ENCODE data around the gene SORBS1. TPM values are rescaled to one million over a fixed set of nuclear protein-coding genes. Genes with fewer than 3 reads are reported as not detected.
"Not testable (repeated sequence)": the region's sequence is repeated elsewhere in the genome, so short reads cannot be mapped to it uniquely, and the experiment has no call there.

The SORBS1 gene
- total and polyA plus RNA-seq, 2 experiments from 2014 or later: 17.0 to 40.2 TPM

DNA sequence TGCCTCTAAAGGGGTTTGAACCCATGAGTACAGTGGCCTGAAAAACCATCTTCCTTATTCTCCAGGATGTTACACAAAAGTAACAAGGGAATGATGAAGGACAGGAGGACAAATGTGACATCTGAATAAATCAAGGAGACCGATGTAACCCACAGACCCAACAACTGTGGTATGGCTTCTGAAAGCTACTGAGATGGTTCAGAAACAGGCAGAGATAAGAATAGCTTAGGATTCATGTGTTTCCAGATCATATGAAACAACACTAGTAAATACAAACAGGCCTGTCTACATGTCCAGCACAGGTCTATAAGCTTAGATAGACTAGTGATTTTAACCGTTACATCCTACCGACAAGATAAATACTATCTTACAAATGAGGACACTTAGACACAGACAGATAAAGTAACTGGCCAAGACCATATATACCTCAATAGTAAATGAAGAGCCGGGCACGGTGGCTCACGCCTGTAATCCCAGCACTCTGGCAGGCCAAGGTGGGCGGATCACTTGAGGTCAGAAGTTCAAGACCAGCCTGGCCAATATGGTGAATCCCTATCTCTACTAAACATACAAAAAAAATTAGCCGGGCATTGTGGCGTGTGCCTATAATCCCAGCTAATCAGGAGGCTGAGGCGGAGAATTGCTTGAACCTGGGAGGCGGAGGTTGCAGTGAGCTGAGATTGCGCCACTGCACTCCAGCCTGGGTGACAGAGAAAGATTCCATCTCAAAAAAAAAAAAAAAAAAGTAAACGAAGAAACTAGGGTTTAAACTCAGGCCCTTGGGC is 88.7 kb downstream of the SORBS1 start:
- Histone ChIP-seq H3K36me3 (replicated peaks; ENCODE audit: insufficient read depth, low read depth) (no peaks in the 10 kb centered on the region), H3K27me3 (no peaks in the 10 kb centered on the region), H3K4me2 (no peak overlapping the region), H3K9me3 (ENCODE audit: low read depth) (no peaks in the 10 kb centered on the region), H3K27ac (peak overlapping the region; percentile 90), H3K4me3 (no peak overlapping the region), H4K20me1 (ENCODE audit: insufficient read depth, poor library complexity, severe bottlenecking) (no peaks in the 10 kb centered on the region), H3K79me2 (peaks cover 36% of the 10 kb centered on the region), H2AFZ (no peak overlapping the region), H3K4me1 (ENCODE audit: insufficient read depth) (peaks cover 81% of the 10 kb centered on the region), H3K9me2 (replicated peaks; ENCODE audit: insufficient read depth) (no peaks in the 10 kb centered on the region)
- DNase-seq (ENCODE audit: low spot score): no peak
- WGBS (ENCODE audit: low lambda C conversion rate, missing lambda C conversion rate): 65% methylated on average over 13 of the region's 13 CpGs
- TF ChIP-seq EZH2phosphoT487 (IDR thresholded peaks at IDR 0.05; ENCODE audit: low read depth, severe bottlenecking, unreplicated experiment): no peak
- TF ChIP-seq, protein P1, sequence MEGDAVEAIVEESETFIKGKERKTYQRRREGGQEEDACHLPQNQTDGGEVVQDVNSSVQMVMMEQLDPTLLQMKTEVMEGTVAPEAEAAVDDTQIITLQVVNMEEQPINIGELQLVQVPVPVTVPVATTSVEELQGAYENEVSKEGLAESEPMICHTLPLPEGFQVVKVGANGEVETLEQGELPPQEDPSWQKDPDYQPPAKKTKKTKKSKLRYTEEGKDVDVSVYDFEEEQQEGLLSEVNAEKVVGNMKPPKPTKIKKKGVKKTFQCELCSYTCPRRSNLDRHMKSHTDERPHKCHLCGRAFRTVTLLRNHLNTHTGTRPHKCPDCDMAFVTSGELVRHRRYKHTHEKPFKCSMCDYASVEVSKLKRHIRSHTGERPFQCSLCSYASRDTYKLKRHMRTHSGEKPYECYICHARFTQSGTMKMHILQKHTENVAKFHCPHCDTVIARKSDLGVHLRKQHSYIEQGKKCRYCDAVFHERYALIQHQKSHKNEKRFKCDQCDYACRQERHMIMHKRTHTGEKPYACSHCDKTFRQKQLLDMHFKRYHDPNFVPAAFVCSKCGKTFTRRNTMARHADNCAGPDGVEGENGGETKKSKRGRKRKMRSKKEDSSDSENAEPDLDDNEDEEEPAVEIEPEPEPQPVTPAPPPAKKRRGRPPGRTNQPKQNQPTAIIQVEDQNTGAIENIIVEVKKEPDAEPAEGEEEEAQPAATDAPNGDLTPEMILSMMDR (IDR thresholded peaks at IDR 0.05; ENCODE audit: poor library complexity): no peak
- no peak for TF ChIP-seq EZH2 (IDR thresholded peaks at IDR 0.05; ENCODE audit: borderline replicate concordance)

DNA sequence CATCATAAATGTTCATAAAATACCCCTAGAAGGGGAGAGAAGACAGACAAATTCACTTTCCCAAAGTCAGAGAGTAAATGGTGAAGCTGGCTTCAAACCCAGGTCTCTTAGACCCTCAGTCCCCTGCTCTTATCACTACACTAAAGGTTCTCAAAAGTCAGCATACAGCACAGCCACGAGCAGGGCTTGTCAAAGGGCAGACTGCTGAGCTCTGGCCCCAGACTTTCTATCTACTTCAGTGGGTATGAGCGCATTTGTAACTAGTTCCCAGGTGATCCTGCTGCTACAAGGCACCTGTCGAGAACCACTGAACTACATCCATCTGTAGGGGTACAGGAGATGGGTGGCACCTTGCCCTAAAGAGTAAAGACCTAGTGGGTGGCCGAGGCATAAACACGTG is 91.5 kb downstream of the SORBS1 start:
- DNase-seq (ENCODE audit: low spot score): no peak
- no peak overlapping the region for H2AFZ ChIP-seq
- H3K27me3 ChIP-seq: no peaks in the 10 kb centered on the region
- peak overlapping the region; percentile 81 for H3K27ac ChIP-seq
- TF ChIP-seq, protein P1 (IDR thresholded peaks at IDR 0.05; ENCODE audit: poor library complexity): no peak
- TF ChIP-seq EZH2phosphoT487 (IDR thresholded peaks at IDR 0.05; ENCODE audit: low read depth, severe bottlenecking, unreplicated experiment) (no peak), EZH2 (IDR thresholded peaks at IDR 0.05; ENCODE audit: borderline replicate concordance) (no peak)
- H3K79me2 ChIP-seq: peaks cover 43% of the 10 kb centered on the region
- H3K36me3 ChIP-seq (replicated peaks; ENCODE audit: insufficient read depth, low read depth): no peaks in the 10 kb centered on the region
- H4K20me1 ChIP-seq (ENCODE audit: insufficient read depth, poor library complexity, severe bottlenecking): no peaks in the 10 kb centered on the region
- peak overlapping the region; percentile 31 for H3K4me2 ChIP-seq
- no peak overlapping the region for H3K4me3 ChIP-seq
- H3K9me2 ChIP-seq (replicated peaks; ENCODE audit: insufficient read depth): no peaks in the 10 kb centered on the region
- no peaks in the 10 kb centered on the region for H3K9me3 ChIP-seq (ENCODE audit: low read depth)
- peaks cover 68% of the 10 kb centered on the region for H3K4me1 ChIP-seq (ENCODE audit: insufficient read depth)
- 69% methylated on average over 5 of the region's 5 CpGs for WGBS (ENCODE audit: low lambda C conversion rate, missing lambda C conversion rate)

DNA sequence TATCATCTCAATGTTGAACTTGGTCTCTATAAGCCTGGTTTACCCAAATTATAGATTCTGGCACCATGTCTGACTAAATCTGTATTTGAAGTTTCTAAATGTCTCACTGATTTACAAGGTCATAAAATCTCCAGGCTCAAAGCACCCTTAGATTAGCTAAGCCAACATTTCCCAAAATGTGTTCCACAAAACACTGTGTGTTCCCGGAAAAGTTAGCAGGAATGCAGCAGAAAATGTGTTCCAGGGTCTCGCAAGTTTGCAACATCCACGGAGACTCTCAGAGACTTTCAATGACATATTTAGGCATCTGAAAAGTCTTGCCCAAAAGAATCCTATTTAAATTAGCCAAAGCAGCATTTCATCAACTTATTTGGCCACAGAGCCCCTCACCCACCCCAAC is 91.9 kb downstream of the SORBS1 start:
- Histone ChIP-seq H3K4me2 (peak overlapping the region; percentile 31), H3K27ac (peak overlapping the region; percentile 81), H3K9me2 (replicated peaks; ENCODE audit: insufficient read depth) (no peaks in the 10 kb centered on the region), H4K20me1 (ENCODE audit: insufficient read depth, poor library complexity, severe bottlenecking) (no peaks in the 10 kb centered on the region), H3K9me3 (ENCODE audit: low read depth) (no peaks in the 10 kb centered on the region), H2AFZ (no peak overlapping the region), H3K4me1 (ENCODE audit: insufficient read depth) (peaks cover 63% of the 10 kb centered on the region), H3K36me3 (replicated peaks; ENCODE audit: insufficient read depth, low read depth) (no peaks in the 10 kb centered on the region), H3K27me3 (no peaks in the 10 kb centered on the region), H3K79me2 (peaks cover 47% of the 10 kb centered on the region), H3K4me3 (no peak overlapping the region)
- TF ChIP-seq EZH2 (IDR thresholded peaks at IDR 0.05; ENCODE audit: borderline replicate concordance): no peak
- no peak for TF ChIP-seq EZH2phosphoT487 (IDR thresholded peaks at IDR 0.05; ENCODE audit: low read depth, severe bottlenecking, unreplicated experiment)
- TF ChIP-seq, protein P1 (IDR thresholded peaks at IDR 0.05; ENCODE audit: poor library complexity): no peak
- DNase-seq (ENCODE audit: low spot score): no peak
- 52% methylated on average over 3 of the region's 3 CpGs for WGBS (ENCODE audit: low lambda C conversion rate, missing lambda C conversion rate)

GRCh38 chr10:95467642-95468041 is 93.5 kb downstream of the SORBS1 start:
- not testable (repeated sequence) for H3K27me3 ChIP-seq; H4K20me1 ChIP-seq (ENCODE audit: insufficient read depth, poor library complexity, severe bottlenecking); DNase-seq (ENCODE audit: low spot score); H3K9me2 ChIP-seq (replicated peaks; ENCODE audit: insufficient read depth); H3K36me3 ChIP-seq (replicated peaks; ENCODE audit: insufficient read depth, low read depth); H3K9me3 ChIP-seq (ENCODE audit: low read depth); H3K4me3 ChIP-seq
- H3K4me2 ChIP-seq: peak overlapping the region; percentile 32
- peaks cover 47% of the 10 kb centered on the region for H3K4me1 ChIP-seq (ENCODE audit: insufficient read depth)
- H3K27ac ChIP-seq: peak overlapping the region; percentile 81
- peak overlapping the region; percentile 14 for H2AFZ ChIP-seq
- peaks cover 47% of the 10 kb centered on the region for H3K79me2 ChIP-seq
- WGBS (ENCODE audit: low lambda C conversion rate, missing lambda C conversion rate): 83% methylated on average over 5 of the region's 5 CpGs

All from hepatocyte (in vitro differentiated cells).